H9 (cell line): ENCODE data around the gene GPC6. TPM values are rescaled to one million over a fixed set of nuclear protein-coding genes. Genes with fewer than 3 reads are reported as not detected.

Experiments
- DNase-seq: peaks from one replicate; pipeline ENCODE4 v3.0.0-alpha.2; 2017
- H2AFZ ChIP-seq: one replicate; pipeline ENCODE4 v1.6.1; 2013; ENCODE audit warnings: mild to moderate bottlenecking, low read length, control low read depth, moderate library complexity
- H2AK5ac ChIP-seq: 2 replicates; pipeline ENCODE4 v1.6.1; 2013; ENCODE audit warnings: low read length, control low read depth, mixed read lengths; ENCODE audit not compliant: insufficient read length
- H2BK120ac ChIP-seq: one replicate; pipeline ENCODE4 v1.6.1; 2013; ENCODE audit warnings: low read depth, mild to moderate bottlenecking, low read length, control low read depth, inconsistent platforms; ENCODE audit not compliant: poor library complexity, severe bottlenecking
- H2BK12ac ChIP-seq: 2 replicates; pipeline ENCODE4 v1.6.1; 2013; ENCODE audit warnings: low read length, control low read depth, mixed read lengths, low read depth; ENCODE audit not compliant: insufficient read length
- H2BK15ac ChIP-seq: 2 replicates; pipeline ENCODE4 v1.6.1; 2013; ENCODE audit warnings: low read depth, low read length, control low read depth
- H2BK20ac ChIP-seq: one replicate; pipeline ENCODE4 v1.6.1; 2013; ENCODE audit warnings: low read depth, mild to moderate bottlenecking, low read length, control low read depth, inconsistent platforms; ENCODE audit not compliant: poor library complexity, severe bottlenecking
- H2BK5ac ChIP-seq: 2 replicates; pipeline ENCODE4 v1.6.1; 2013; ENCODE audit warnings: low read length, control low read depth, mixed read lengths; ENCODE audit not compliant: insufficient read length
- H3K14ac ChIP-seq: 2 replicates; pipeline ENCODE4 v1.6.1; 2013; ENCODE audit warnings: low read length, control low read depth; ENCODE audit not compliant: insufficient read depth
- H3K18ac ChIP-seq: 2 replicates; pipeline ENCODE4 v1.6.1; 2013; ENCODE audit warnings: low read depth, mild to moderate bottlenecking, mixed read lengths, low read length, control low read depth; ENCODE audit not compliant: insufficient read length
- H3K23ac ChIP-seq: 2 replicates; pipeline ENCODE4 v1.6.1; 2013; ENCODE audit warnings: low read length, control low read depth, mixed read lengths, low read depth; ENCODE audit not compliant: insufficient read length
- H3K23me2 ChIP-seq: 2 replicates; pipeline ENCODE4 v1.6.1; 2013; ENCODE audit warnings: low read depth, mild to moderate bottlenecking, mixed read lengths, low read length, control low read depth; ENCODE audit not compliant: insufficient read length, poor library complexity, severe bottlenecking
- H3K27ac ChIP-seq: 2 replicates; pipeline ENCODE4 v1.5.1; 2013; ENCODE audit warnings: low read length, control low read depth, mixed read lengths, low read depth; ENCODE audit not compliant: insufficient read length
- H3K27me3 ChIP-seq: 2 replicates; pipeline ENCODE4 v1.6.1; 2013; ENCODE audit warnings: low read length, control low read depth, inconsistent platforms; ENCODE audit not compliant: insufficient read depth
- H3K4ac ChIP-seq: 2 replicates; pipeline ENCODE4 v1.6.1; 2013; ENCODE audit warnings: low read depth, mild to moderate bottlenecking, control low read depth, inconsistent platforms, low read length, moderate library complexity
- H3K4me1 ChIP-seq: 2 replicates; pipeline ENCODE4 v1.6.1; 2013; ENCODE audit warnings: low read length, control low read depth, inconsistent platforms; ENCODE audit not compliant: insufficient read depth
- H3K4me2 ChIP-seq: 2 replicates; pipeline ENCODE4 v1.6.1; 2013; ENCODE audit warnings: low read length, control low read depth, mixed read lengths; ENCODE audit not compliant: insufficient read length, insufficient read depth
- H3K56ac ChIP-seq: 2 replicates; pipeline ENCODE4 v1.6.1; 2013; ENCODE audit warnings: low read depth, mild to moderate bottlenecking, mixed read lengths, low read length, control low read depth; ENCODE audit not compliant: insufficient read length
- H3K79me1 ChIP-seq: 2 replicates; pipeline ENCODE4 v1.6.1; 2013; ENCODE audit warnings: low read depth, mild to moderate bottlenecking, moderate library complexity, low read length, control low read depth, inconsistent platforms; ENCODE audit not compliant: insufficient read depth, poor library complexity, severe bottlenecking
- H3K79me2 ChIP-seq: 2 replicates; pipeline ENCODE4 v1.6.1; 2013; ENCODE audit warnings: low read length, control low read depth, inconsistent platforms; ENCODE audit not compliant: insufficient read depth
- H3K9ac ChIP-seq: 2 replicates; pipeline ENCODE4 v1.6.1; 2013; ENCODE audit warnings: low read length, control low read depth, mixed read lengths; ENCODE audit not compliant: insufficient read length; ENCODE audit errors: extremely low read depth
- H3K9me3 ChIP-seq: one replicate; pipeline ENCODE4 v1.6.1; 2013; ENCODE audit warnings: low read depth, low read length, inconsistent platforms; ENCODE audit not compliant: control insufficient read depth
- H3T11ph ChIP-seq: one replicate; pipeline ENCODE4 v1.6.1; 2013; ENCODE audit warnings: mild to moderate bottlenecking, low read length, control low read depth, inconsistent platforms
- H4K20me1 ChIP-seq: one replicate; pipeline ENCODE4 v1.6.1; 2013; ENCODE audit not compliant: control insufficient read depth, insufficient read length, insufficient read depth
- H4K5ac ChIP-seq: 2 replicates; pipeline ENCODE4 v1.6.1; 2013; ENCODE audit warnings: low read depth, mild to moderate bottlenecking, mixed read lengths, low read length, control low read depth; ENCODE audit not compliant: insufficient read length
- H4K8ac ChIP-seq: replicated peaks from 2 replicates; pipeline ENCODE4 v1.6.1; 2013; ENCODE audit warnings: low read length, control low read depth, mixed read lengths, low read depth; ENCODE audit not compliant: insufficient read length
- H4K91ac ChIP-seq: 2 replicates; pipeline ENCODE4 v1.6.1; 2013; ENCODE audit warnings: low read depth, mild to moderate bottlenecking, moderate library complexity, mixed read lengths, low read length, control low read depth; ENCODE audit not compliant: insufficient read length
- H3K27ac Mint-ChIP-seq, 3 experiments: 2 replicates in 2 of 3; 3 replicates in 1 of 3; pipeline ENCODE4 v1.8.0; 2020 to 2021; ENCODE audit warnings: mixed read lengths in 3 of 3, mild to moderate bottlenecking in 1 of 3, moderate library complexity in 1 of 3
- H3K27me3 Mint-ChIP-seq: 2 replicates; pipeline ENCODE4 v1.8.0; 2021; ENCODE audit warnings: low read depth, mild to moderate bottlenecking, moderate library complexity, mixed read lengths
- H3K36me3 Mint-ChIP-seq, 3 experiments: 2 replicates in 2 of 3; 3 replicates in 1 of 3; pipeline ENCODE4 v1.8.0; 2020 to 2021; ENCODE audit warnings: low read depth in 3 of 3, mixed read lengths in 3 of 3; ENCODE audit not compliant: insufficient read depth in 1 of 3
- H3K4me1 Mint-ChIP-seq, 2 experiments: 2 replicates each; pipeline ENCODE4 v1.8.0; 2020; ENCODE audit warnings: mixed read lengths in 2 of 2
- H3K4me3 Mint-ChIP-seq, 2 experiments: 2 replicates in 1 of 2; 3 replicates in 1 of 2; pipeline ENCODE4 v1.8.0; 2020 to 2021; ENCODE audit warnings: mild to moderate bottlenecking in 2 of 2, mixed read lengths in 2 of 2, moderate library complexity in 1 of 2
- H3K9me3 Mint-ChIP-seq, 2 experiments: 2 replicates in 1 of 2; 3 replicates in 1 of 2; pipeline ENCODE4 v1.8.0; 2020; ENCODE audit warnings: mild to moderate bottlenecking in 2 of 2, mixed read lengths in 2 of 2, moderate library complexity in 1 of 2
- WGBS: extraction: QIAGEN DNeasy Blood & Tissue Kit; methylation state at CpG from one replicate; pipeline ENCODE4 v1.1.7; 2013; ENCODE audit warnings: missing lambda C conversion rate, low lambda C conversion rate, mixed read lengths; ENCODE audit not compliant: insufficient read length; ENCODE audit errors: extremely low coverage; 5-methylcytosine and 5-hydroxymethylcytosine counted together
- total RNA-seq: library from RNA; stranded (reverse); gene quantifications from 2 replicates; pipeline ENCODE4 v1.2.1, GENCODE V29; 2021
- TF ChIP-seq, protein P1 (sequence below): fragments of 200-600 bp; sonication (generic); conservative IDR thresholded peaks from 3 replicates; pipeline ENCODE4 v1.8.0; 2021; ENCODE audit warnings: antibody characterized with exemption, mild to moderate bottlenecking

Gene GPC6
- total RNA-seq, 1 experiment from 2014 or later = 15.6 TPM

DNA sequence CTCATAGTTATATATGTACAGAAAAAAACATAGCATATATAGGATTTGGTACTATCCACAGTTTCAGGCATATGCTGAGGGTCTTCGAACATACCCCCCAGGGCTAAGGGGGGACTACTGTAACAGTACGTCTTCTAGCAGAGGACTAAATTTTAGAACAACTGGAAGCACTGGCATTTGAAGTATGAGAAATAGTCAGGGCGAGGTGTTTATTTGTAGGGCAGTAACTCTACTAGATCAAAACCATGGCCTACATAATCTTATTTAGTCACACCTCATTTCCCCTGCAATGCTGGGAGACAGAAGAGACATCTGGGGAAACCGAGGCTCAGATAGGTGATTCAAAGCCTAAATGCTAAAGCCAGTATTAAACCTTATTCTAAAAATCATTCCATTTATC, 1007.2 kb downstream of the GPC6 start:
- H3K36me3 Mint-ChIP-seq = no peaks in the 10 kb centered on the region
- Histone ChIP-seq H3K4ac (no peak overlapping the region), H3K56ac (no peak overlapping the region), H3K14ac (no peak overlapping the region), H3K23ac (no peak overlapping the region), H4K91ac (no peak overlapping the region), H3K4me1 (no peaks in the 10 kb centered on the region), H2BK12ac (no peak overlapping the region), H4K5ac (no peak overlapping the region), H3K9ac (no peak overlapping the region), H3K27me3 (no peaks in the 10 kb centered on the region), H3K18ac (no peak overlapping the region), H3K79me1 (no peaks in the 10 kb centered on the region), H2BK5ac (no peak overlapping the region), H4K20me1 (no peaks in the 10 kb centered on the region), H2BK120ac (no peak overlapping the region), H3T11ph (no peak overlapping the region), H3K23me2 (no peaks in the 10 kb centered on the region), H3K79me2 (no peaks in the 10 kb centered on the region), H2AFZ (no peak overlapping the region), H2BK15ac (no peak overlapping the region), H3K4me2 (no peak overlapping the region), H2AK5ac (no peak overlapping the region), H3K27ac (no peak overlapping the region), H3K9me3 (no peaks in the 10 kb centered on the region), H4K8ac (no peak overlapping the region), H2BK20ac (no peak overlapping the region)
- H3K4me3 Mint-ChIP-seq = no peak overlapping the region
- no peak overlapping the region for H3K27ac Mint-ChIP-seq
- H3K4me1 Mint-ChIP-seq = peaks cover 7 to 8% of the 10 kb centered on the region in 2 experiments
- TF ChIP-seq, protein P1, sequence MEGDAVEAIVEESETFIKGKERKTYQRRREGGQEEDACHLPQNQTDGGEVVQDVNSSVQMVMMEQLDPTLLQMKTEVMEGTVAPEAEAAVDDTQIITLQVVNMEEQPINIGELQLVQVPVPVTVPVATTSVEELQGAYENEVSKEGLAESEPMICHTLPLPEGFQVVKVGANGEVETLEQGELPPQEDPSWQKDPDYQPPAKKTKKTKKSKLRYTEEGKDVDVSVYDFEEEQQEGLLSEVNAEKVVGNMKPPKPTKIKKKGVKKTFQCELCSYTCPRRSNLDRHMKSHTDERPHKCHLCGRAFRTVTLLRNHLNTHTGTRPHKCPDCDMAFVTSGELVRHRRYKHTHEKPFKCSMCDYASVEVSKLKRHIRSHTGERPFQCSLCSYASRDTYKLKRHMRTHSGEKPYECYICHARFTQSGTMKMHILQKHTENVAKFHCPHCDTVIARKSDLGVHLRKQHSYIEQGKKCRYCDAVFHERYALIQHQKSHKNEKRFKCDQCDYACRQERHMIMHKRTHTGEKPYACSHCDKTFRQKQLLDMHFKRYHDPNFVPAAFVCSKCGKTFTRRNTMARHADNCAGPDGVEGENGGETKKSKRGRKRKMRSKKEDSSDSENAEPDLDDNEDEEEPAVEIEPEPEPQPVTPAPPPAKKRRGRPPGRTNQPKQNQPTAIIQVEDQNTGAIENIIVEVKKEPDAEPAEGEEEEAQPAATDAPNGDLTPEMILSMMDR = no peak
- no peak for DNase-seq
- no CpG with 5 or more reads among the region's 4 CpGs for WGBS
- H3K27me3 Mint-ChIP-seq = no peaks in the 10 kb centered on the region
- H3K9me3 Mint-ChIP-seq = no peaks in the 10 kb centered on the region
